ENCODE measurements around the gene SPIN1.

SPIN1 gene

DNA sequence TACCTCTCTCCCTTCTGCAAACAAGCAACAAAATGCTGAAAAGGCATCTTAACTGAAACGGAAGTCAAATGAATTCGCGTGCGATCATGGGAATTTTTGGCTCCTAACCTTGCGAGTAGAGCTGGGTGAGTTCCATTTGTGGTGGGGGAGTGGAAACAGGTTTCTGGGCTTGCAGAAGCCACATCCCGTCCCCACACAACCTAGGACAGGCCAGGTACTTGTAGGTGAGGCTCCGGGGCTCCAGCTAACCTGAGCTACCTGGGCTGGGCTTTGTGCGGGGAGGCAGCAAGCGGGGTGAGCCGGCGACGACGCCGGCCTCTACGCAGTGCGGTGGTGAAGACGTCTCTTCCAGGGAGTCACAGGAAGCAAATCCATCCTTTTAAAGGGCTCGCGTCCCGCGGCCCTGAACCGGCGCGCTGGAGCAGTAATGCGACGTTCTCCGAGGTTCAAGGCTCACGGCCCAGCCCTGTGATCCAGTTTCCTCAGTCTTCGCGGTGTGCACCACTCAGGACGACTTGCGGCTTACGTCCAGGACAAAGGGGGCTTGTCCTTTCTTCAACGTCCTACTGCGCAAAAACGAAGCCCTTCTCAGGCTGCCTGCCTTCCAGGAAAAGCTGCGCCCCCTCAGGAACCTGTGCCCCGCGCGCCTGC is 567 bp upstream of the SPIN1 start:
- DNase-seq (ENCODE audit: low read depth, low spot score) = no peak
- H3K27ac ChIP-seq = peak overlapping the region; percentile 96

DNA sequence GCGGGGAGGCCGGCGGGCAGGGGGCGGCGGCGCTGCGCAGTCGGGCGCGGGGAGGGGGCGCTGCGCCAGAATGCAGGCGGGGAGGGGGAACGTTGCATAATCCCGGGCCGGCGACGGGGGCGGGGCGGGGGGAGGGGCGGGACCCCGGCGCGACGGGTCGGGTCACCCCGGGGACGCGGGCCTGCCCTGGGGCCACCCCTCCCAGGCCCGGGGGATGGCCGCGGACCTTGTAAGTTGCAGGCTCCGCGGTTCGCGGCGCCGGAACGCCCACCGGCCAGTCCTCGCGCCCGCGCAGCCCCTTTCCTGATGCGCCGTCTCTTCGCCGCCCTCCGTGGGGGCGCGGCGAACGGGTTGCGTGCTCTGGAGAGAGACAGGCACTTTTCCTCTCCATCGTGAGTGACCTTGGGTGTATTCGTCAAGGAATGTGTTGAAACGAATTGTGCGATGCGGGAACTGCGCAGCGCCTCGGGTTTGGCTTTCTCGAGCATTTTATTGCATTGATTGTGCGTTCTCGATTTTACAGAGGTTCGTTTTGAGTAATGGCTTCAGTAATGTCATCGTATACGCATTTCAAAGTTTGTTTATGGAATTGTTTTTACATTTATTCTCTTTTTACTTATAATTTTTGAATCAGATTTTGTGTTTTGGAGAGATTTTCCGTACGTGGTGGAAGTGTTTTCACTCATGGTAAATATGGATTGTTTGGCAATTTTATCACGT is 802 bp downstream of the SPIN1 start:
- DNase-seq (ENCODE audit: low read depth, low spot score) = no peak
- peak overlapping the region; percentile 96 for H3K27ac ChIP-seq

DNA sequence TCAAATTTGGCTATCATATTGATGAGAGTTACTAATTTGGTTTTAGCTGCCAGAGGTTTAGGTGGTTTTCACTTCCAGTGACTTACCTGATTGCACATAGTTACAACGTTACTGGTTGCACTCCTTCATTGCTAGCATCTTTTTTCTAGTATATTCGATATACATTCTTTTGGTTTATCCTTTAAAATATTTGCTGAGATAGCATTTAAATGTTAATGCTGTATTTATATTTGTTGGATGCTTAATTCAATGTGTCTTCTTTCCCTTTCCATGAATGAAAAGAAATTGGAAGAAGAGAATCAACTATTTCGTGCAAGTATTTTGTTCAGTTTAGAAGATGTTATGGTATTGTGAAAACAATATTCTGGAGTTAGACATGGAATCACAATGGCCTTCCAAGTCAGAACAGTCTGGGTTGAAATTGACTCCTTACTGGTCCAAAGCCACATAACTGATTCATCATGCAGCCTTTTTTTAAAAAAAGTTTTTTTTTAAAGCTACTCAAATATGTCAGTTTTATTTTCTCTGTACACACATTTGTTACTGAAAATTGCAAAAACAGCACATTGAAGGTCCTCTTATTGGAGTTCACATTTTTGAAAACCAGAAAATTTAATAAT is 2.2 kb downstream of the SPIN1 start:
- H3K27ac ChIP-seq = no peak overlapping the region
- no peak for DNase-seq (ENCODE audit: low read depth, low spot score)

DNA sequence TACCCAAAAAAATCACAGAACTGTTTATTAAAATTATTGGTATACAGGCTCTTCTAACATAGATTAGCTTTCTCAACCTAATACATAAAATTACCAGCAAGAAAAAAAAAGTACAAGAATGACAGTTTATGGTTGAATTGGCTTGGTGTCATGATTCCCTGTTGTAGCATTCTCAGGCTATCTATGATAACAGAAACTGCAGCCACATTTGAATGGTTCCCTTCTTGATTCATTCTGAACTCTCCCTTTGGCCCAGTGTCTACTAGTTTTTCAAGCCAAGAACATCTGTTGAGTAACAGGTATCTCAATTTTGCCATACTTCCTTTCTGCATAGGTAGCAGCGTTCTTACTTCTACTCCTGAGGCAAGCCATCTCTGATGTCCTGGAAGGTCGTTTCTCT is 3.0 kb downstream of the SPIN1 start:
- no peak overlapping the region for H3K27ac ChIP-seq

DNA sequence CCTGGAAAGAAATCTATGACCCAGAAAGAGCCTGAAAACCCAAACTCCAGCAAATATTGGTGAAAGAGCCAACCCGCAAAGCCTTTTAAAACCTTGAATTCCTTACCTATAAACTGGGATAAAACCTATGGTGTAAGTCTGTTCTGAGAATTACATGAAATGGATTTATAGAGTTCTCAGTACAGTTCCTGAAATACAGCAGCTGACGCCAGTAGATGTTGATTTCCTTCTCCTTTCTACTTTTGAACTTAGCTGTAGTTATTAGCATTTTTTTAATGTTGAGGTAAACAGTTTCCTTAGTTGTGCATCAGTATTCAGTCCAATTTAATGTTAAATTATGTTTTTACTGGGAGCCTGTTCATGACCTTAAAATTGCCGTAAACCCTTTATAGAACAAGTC is 3.7 kb downstream of the SPIN1 start:
- no peak for DNase-seq (ENCODE audit: low read depth, low spot score)
- H3K27ac ChIP-seq = no peak overlapping the region

More for the DNA sequence above, 3.0 kb downstream of the SPIN1 start:
- no peak for DNase-seq (ENCODE audit: low read depth, low spot score)

DNA sequence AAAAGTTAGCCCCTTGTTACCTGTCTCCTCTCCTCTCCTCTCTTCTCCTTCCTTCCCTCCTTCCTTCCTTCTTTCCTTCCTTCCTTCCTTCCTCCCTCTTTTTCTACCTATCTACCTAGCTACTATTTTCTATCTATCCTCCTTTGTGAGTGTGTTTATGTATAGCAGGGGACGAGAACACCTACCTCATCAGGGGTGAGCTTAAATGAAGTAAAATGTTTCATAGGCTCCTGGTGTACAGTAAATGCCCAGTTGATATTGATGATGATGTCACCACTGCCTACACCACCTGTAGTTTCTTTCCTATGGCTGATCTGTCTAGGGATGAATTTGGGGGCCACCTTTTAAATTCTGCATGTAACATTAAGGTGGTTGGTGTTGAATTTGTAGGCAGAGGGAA is 4.3 kb downstream of the SPIN1 start:
- no peak for DNase-seq (ENCODE audit: low read depth, low spot score)

DNA sequence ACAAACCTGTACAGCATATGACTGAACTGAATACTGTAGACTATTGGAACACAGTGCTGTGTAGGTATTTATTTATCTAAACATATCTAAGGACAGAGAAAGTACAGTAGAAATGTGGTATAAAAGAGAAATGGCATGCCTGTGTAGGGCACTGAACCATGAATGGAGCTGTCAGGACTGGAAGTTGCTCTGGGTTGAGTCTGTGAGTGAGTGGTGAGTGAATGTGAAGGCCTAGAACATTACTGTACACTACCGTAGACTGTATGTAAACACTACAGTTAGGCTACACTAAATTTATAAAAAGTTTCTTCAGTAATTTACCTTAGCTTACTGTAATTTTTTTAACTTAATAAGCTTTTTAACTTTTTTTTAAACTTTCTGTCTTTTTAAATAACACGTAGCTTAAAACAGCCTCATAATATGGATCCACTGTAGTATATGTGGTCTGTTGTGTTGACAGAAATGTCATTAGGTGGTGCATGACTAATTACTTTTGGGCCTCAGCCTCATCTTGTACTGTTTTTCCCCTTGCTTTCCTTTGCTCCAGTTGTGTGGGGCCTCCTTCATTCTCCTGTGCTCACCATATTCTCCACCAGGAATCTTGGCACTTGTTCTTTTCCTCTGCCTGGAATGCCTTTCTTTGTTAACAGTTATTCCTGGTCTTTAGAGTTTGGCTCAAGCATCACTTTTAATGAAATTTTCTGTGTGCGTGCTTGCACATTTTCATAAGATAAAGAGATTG is 8.8 kb downstream of the SPIN1 start:
- H3K27ac ChIP-seq = peak overlapping the region; percentile 4
- DNase-seq (ENCODE audit: low read depth, low spot score) = no peak

More for the DNA sequence above, 4.3 kb downstream of the SPIN1 start:
- no peak overlapping the region for H3K27ac ChIP-seq

DNA sequence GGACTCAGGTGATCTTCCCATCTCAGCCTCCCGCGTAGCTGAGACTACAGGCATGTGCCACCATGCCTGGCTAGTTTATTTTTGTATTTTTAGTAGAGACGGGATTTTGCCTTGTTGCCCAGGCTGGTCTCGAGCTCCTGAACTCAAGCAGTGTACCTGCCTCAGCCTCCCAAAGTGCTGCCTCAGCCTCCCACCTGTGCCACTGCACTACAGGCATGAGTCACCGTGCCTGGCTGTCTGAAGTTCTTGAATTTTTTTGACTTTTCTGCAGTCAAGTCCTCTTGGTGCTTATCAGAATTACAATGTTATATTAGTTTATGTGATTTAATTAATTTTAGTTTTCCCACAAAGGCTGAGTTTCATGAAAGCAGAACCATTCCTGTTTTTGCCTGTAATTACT is 9.8 kb downstream of the SPIN1 start:
- no peak overlapping the region for H3K27ac ChIP-seq

DNA sequence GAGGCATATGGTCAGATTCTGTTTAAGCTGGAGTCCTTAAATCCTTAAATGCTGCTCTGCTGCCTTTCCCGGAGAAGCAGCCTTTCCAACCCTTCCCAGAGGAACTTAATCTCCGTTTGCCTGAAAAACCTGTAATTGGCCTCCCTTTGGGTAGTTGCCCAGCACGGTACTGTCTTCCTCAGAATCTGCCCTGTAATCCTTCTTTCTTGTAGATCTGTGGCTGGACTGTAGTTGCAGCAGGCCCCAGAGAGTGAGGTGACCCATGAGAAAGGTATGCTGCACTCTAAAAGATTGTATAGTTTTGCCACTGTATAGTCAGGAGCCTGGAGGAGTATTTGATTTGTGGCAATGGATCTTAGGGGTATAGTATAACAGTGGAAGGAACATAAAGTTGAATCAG is 11.7 kb downstream of the SPIN1 start:
- no peak for DNase-seq (ENCODE audit: low read depth, low spot score)
- peak overlapping the region; percentile 54 for H3K27ac ChIP-seq

More for the DNA sequence above, 9.8 kb downstream of the SPIN1 start:
- DNase-seq (ENCODE audit: low read depth, low spot score) = no peak

DNA sequence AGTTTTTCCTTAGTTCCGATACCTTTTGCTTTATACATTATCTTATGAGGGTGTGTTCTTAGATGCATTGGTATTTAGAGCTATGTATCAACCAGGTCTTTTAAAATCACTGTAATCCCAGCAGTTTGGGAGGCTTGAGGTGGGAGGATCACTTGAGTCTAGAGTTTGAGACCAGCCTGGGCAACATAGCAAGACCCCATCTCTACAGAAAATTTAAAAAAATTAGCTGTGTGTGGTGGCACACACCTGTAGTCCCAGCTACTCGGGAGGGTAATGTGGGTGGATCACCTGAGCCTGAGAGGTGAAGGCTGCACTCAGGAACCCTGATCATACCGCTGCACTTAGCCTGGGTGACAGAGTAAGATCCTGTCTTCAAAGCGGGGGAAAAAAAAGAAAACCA is 15.1 kb downstream of the SPIN1 start:
- no peak for DNase-seq (ENCODE audit: low read depth, low spot score)
- H3K27ac ChIP-seq = no peak overlapping the region

DNA sequence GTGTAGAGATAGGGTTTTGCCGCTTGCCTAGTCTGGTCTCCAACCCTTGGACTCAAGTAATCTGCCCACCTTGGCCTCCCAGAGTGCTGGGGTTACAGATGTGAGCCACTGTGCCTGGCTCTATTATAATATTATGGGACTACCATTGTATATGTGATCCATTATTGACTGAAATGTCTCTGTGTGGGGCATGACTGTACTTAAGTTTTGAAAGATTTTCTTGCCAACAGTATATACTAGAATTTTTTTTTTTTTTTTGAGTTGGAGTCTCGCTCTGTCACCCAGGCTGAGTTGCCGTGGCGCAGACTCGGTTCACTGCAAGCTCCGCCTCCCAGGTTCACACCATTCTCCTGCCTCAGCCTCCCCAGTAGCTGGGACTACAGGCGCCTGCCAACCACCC is 17.8 kb downstream of the SPIN1 start:
- no peak for DNase-seq (ENCODE audit: low read depth, low spot score)
- H3K27ac ChIP-seq = no peak overlapping the region

DNA sequence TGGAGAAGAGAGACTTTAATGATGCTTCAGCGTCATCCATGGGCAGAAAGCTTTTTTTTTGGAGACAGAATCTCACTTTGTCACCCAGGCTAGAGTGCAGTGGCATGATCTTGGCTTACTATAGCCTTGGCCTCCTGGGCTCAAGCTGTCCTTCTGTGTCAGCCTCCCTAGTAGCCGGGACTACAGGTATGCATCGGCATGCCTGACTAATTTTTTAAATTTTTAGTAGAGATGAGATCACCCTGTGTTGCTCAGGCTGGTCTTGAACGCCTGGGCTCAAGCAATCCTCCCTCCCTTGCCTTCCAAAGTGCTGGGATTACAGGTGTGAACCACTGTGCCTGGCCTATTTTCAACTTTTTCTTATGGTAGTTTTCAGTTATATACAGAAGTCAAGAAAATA is 23.2 kb downstream of the SPIN1 start:
- H3K27ac ChIP-seq = no peak overlapping the region
- no peak for DNase-seq (ENCODE audit: low read depth, low spot score)

DNA sequence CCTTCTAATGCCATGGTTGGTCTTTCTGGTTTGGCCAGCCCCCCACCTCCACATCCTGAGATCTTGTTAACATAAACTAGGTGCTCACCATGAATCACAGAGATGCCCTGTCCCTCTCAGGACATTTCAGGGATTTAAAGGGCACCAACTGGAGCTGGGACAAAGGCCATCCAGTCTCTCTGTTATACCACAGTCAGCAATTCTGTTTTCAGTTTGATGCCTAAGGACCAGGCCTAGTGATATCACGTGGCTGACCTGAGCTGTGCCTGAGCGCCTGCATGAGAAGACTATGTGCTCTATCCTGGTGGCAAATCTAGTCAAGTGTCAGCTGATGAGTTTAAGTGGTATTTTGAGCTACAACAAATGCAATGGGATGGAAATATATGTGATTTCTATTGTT is 26.1 kb downstream of the SPIN1 start:
- DNase-seq (ENCODE audit: low read depth, low spot score) = no peak
- H3K27ac ChIP-seq = no peak overlapping the region

DNA sequence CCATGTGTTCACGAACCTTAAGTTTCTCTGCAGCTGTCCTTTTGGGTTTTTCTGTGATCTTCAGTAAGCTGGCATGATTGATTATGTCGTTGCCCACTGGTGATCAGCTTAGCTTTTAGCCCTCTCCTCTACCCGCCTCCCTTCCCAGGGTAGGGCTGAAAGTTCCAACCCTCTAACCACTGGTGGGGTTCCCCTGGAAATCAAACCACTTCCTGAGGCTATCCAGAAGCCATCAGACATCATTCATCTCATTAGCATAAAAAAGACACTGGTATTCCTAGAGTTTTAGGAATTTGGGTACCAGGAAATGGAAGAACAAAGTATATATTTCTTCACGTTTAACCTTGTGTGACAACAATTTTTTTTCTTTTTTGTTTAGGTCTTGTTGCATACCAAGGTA is 29.8 kb downstream of the SPIN1 start:
- peak overlapping the region; percentile 83 for H3K27ac ChIP-seq
- no peak for DNase-seq (ENCODE audit: low read depth, low spot score)

DNA sequence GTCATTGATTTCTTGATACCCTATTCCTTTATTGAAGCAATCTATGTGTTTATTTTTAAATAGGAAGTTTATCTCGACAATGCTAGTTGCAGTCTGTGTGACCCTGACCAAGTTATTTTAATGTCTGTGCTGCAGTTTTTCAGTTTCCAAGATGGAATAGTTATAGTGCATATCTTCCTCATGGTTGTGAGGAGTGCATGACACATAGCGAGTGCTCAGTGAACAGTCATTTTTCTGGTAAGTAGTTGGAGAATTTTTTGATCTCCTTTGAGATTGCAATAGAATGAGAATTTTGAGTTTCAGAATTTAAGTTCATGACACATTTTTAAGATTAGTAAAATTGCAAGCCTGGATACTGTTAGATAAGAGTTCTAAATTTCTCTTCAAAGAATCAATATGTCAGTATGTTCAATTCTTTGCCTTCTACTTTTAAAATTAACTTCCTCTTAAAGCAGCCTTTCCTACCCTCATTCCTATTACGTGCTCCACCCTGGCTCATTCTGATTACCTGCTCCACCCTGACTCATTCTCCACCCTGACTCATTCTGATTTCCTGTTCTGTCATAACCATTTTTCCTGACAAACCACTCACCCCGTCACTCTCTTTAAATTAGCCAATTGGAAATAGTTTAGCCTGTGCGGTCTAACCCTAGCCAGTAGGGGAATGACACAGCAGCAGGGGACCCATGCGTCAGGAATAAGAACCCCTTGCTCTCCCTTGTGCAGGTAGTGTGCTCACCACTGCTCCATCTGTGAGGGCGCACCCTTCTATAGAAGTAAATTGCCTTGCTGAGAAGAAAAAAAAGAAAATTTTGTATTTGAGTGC is 30.7 kb downstream of the SPIN1 start:
- peak overlapping the region; percentile 83 for H3K27ac ChIP-seq
- DNase-seq (ENCODE audit: low read depth, low spot score) = peak; percentile 29

DNA sequence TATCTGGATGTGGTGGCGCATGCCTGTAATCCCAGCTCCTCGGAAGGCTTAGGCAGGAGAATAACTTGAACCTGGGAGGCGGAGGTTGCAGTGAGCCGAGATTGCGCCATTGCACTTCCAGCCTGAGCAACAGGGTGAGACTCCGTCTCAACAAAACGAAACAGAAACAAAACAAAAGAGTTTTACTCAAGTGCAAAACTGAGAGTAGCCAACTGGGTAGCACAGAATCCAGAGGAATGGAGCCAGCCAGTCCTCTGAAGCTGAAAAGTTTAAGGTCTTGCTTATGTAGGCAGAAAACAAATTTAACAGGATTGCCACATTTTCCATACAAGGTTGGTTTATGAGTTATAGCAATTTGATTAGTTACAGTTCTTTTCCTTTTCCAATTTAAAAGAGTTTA is 32.0 kb downstream of the SPIN1 start:
- peak overlapping the region; percentile 83 for H3K27ac ChIP-seq
- DNase-seq (ENCODE audit: low read depth, low spot score) = no peak

DNA sequence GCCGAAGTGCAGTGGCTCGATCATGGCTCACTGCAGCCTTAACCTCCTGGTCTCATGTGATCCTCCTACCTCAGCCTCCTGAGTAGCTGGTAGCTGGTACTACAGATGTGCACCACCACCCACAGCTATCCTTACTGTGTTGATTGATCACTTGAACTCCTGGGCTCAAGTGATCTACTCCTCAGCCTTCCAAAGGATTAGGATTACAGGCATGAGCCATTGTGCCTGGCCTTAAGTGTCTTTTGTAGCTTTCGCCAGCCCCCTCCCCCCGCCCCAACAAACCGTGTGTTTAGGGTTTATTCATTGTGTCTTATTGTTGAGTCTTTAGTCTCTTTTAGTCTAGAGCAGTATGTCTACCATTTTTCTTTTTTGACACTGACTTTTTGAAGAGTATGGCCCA is 33.1 kb downstream of the SPIN1 start:
- no peak for DNase-seq (ENCODE audit: low read depth, low spot score)
- H3K27ac ChIP-seq = no peak overlapping the region

DNA sequence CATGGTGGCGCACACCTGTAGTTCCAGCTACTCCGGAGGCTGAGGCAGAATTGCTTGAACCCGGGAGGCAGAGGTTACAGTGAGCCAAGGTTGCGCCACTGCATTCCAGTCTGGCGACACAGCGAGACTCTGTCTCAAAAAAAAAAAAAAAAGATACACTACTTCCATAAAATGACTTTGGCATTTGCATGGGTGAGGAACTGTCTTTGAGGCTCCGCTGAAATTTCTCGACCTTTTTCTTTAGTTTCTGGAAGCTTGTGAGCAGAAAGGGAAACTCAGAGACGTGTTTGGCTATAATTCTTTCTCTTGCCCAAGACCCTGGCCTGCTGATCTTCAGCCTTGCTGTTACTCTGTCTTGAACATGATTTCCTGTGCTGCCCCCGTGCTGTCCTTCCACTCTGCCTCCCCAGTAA is 37.3 kb downstream of the SPIN1 start:
- H3K27ac ChIP-seq = no peak overlapping the region
- no peak for DNase-seq (ENCODE audit: low read depth, low spot score)

DNA sequence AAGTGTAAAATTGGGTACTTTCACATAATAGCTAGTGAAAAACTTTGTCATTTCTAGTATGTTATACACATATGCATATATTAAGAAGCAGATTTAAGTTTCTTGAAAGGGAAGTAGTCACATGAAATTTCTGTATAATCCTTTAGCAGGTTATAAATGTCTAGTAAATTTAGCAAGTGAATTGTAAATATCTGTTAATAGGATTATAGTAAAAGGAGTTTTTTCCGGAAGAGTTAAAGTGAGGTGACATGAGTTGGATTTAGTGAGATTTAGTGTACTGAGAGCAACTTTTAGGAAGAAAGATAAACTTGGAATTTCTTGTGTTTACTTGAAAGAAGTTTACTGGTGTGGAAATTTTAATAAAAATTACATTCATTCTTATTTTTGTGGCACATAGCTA is 38.4 kb downstream of the SPIN1 start:
- no peak overlapping the region for H3K27ac ChIP-seq
- no peak for DNase-seq (ENCODE audit: low read depth, low spot score)
